SK-N-MC (cell line): Measurements from ENCODE around the gene KRTAP5-1.

Source experiments
- EZH2 ChIP-seq: fragments of 200-600 bp; sonication (generic); IDR thresholded peaks from one replicate; pipeline ENCODE4 v1.6.1; 2017; ENCODE audit warnings: antibody characterized with exemption
- POLR2AphosphoS5 ChIP-seq: IDR thresholded peaks from 2 replicates; pipeline ENCODE4 v1.6.1; 2012; ENCODE audit warnings: mild to moderate bottlenecking, low read depth, low read length, borderline replicate concordance

- TF ChIP-seq POLR2AphosphoS5, result no peak
- no peak for TF ChIP-seq EZH2
These were observed 48.8 kb downstream of the KRTAP5-1 start for GRCh38 chr11:1536065-1536843.
